Ramos (cell line): ENCODE measurements around the gene RASA3.
"Not testable (repeated sequence)": the region's sequence is repeated elsewhere in the genome, so short reads cannot be mapped to it uniquely, and the experiment has no call there.

Experiments
- in situ Hi-C: fragments of 300-500 bp; cut with MboI; formaldehyde crosslinking; loops from one replicate; pipeline ENCODE4 v1.14.3; 2022; ENCODE audit warnings: low sequenced_read_pairs; ENCODE audit not compliant: unreplicated experiment

RASA3 gene

GRCh38 chr13:114102521-114103288 lies 29.7 kb downstream of the RASA3 start:
- in situ Hi-C loops: no loop called here

GRCh38 chr13:114102131-114102520 lies 30.3 kb downstream of the RASA3 start:
- in situ Hi-C loops: no loop called here

- in situ Hi-C loops: no loop called here
Measured at GRCh38 chr13:114101358-114102130, 30.9 kb downstream of the RASA3 start.

- in situ Hi-C loops: no loop called here
Measured at GRCh38 chr13:114100446-114101357, 31.7 kb downstream of the RASA3 start.

- in situ Hi-C loops: no loop called here
Measured at GRCh38 chr13:114099918-114100445, 32.4 kb downstream of the RASA3 start.

- in situ Hi-C loops: no loop called here
Measured at GRCh38 chr13:114099191-114099590, 33.2 kb downstream of the RASA3 start.

GRCh38 chr13:114098689-114099056 lies 33.8 kb downstream of the RASA3 start:
- in situ Hi-C loops: not testable (repeated sequence)

- in situ Hi-C loops: no loop called here
Measured at GRCh38 chr13:114097893-114098688, 34.3 kb downstream of the RASA3 start.

- in situ Hi-C loops: no loop called here
Measured at GRCh38 chr13:114097212-114097892, 35.1 kb downstream of the RASA3 start.

GRCh38 chr13:114096811-114097211 lies 35.6 kb downstream of the RASA3 start:
- in situ Hi-C loops: no loop called here

- in situ Hi-C loops: no loop called here
Measured at GRCh38 chr13:114096031-114096485, 36.4 kb downstream of the RASA3 start.

GRCh38 chr13:114095486-114095885 lies 36.9 kb downstream of the RASA3 start:
- in situ Hi-C loops: no loop called here

- in situ Hi-C loops: no loop called here
Measured at GRCh38 chr13:114093118-114093517, 39.3 kb downstream of the RASA3 start.

GRCh38 chr13:114092468-114092867 lies 40.0 kb downstream of the RASA3 start:
- in situ Hi-C loops: no loop called here

- in situ Hi-C loops: no loop called here
Measured at GRCh38 chr13:114090476-114090875, 41.9 kb downstream of the RASA3 start.

- in situ Hi-C loops: no loop called here
Measured at GRCh38 chr13:114089751-114090400, 42.5 kb downstream of the RASA3 start.

- in situ Hi-C loops: no loop called here
Measured at GRCh38 chr13:114089341-114089740, 43.1 kb downstream of the RASA3 start.

- in situ Hi-C loops: no loop called here
Measured at GRCh38 chr13:114088863-114089262, 43.6 kb downstream of the RASA3 start.
